Mesenchymal stem cell (in vitro differentiated cells and primary cell): ENCODE data around the gene OR5P2. TPM values are rescaled to one million over a fixed set of nuclear protein-coding genes. Genes with fewer than 3 reads are reported as not detected.

Experiments
- DNase-seq: peaks from one replicate; pipeline ENCODE4 v3.0.0-alpha.2; 2013
- H2AFZ ChIP-seq: one replicate; pipeline ENCODE4 v1.6.1; 2013; ENCODE audit warnings: low read depth, mild to moderate bottlenecking, control low read depth, inconsistent platforms, low read length, moderate library complexity
- H2AK5ac ChIP-seq: 2 replicates; pipeline ENCODE4 v1.6.1; 2013; ENCODE audit warnings: low read length, moderate library complexity, mild to moderate bottlenecking, inconsistent platforms; ENCODE audit not compliant: severe bottlenecking
- H2BK120ac ChIP-seq: one replicate; pipeline ENCODE4 v1.6.1; 2013; ENCODE audit warnings: low read depth, mild to moderate bottlenecking, inconsistent platforms, low read length, moderate library complexity
- H2BK12ac ChIP-seq, 2 experiments: one replicate each; pipeline ENCODE4 v1.6.1; 2013; ENCODE audit warnings: inconsistent platforms in 2 of 2, low read length in 2 of 2, mild to moderate bottlenecking in 2 of 2, moderate library complexity in 2 of 2, control low read depth in 1 of 2
- H2BK15ac ChIP-seq: one replicate; pipeline ENCODE4 v1.6.1; 2013; ENCODE audit warnings: mild to moderate bottlenecking, low read depth, inconsistent platforms; ENCODE audit not compliant: poor library complexity, severe bottlenecking
- H2BK5ac ChIP-seq: 2 replicates; pipeline ENCODE4 v1.6.1; 2013; ENCODE audit warnings: low read depth, mild to moderate bottlenecking, low read length, control low read depth, inconsistent platforms; ENCODE audit not compliant: poor library complexity, severe bottlenecking
- H3K14ac ChIP-seq, 2 experiments: one replicate each; pipeline ENCODE4 v1.6.1; 2013; ENCODE audit warnings: inconsistent platforms in 2 of 2, low read length in 2 of 2, control low read depth in 1 of 2, mild to moderate bottlenecking in 1 of 2, moderate library complexity in 1 of 2
- H3K18ac ChIP-seq, 2 experiments: one replicate each; pipeline ENCODE4 v1.6.1; 2013; ENCODE audit warnings: inconsistent platforms in 2 of 2, low read length in 2 of 2, control low read depth in 1 of 2, low read depth in 1 of 2, mild to moderate bottlenecking in 1 of 2
- H3K23ac ChIP-seq, 2 experiments: one replicate each; pipeline ENCODE4 v1.6.1; 2013; ENCODE audit warnings: inconsistent platforms in 2 of 2, low read length in 2 of 2, mild to moderate bottlenecking in 2 of 2, moderate library complexity in 2 of 2, control low read depth in 1 of 2
- H3K27ac ChIP-seq: 2 replicates; pipeline ENCODE4 v1.5.1; 2013; ENCODE audit warnings: mild to moderate bottlenecking, moderate library complexity, low read length, control low read depth, inconsistent platforms; ENCODE audit not compliant: poor library complexity, severe bottlenecking
- H3K27me3 ChIP-seq, 2 experiments: 2 replicates each; pipeline versions ENCODE4 v1.6.1 to v1.7.0; 2013; ENCODE audit warnings: low read length in 2 of 2, mild to moderate bottlenecking in 2 of 2, moderate library complexity in 2 of 2, control low read depth in 1 of 2, inconsistent platforms in 1 of 2; ENCODE audit not compliant: control insufficient read depth in 1 of 2, insufficient read depth in 1 of 2
- H3K36me3 ChIP-seq, 2 experiments: 2 replicates each; pipeline versions ENCODE4 v1.6.1 to v1.7.0; 2013; ENCODE audit warnings: low read length in 2 of 2, control low read depth in 1 of 2, inconsistent platforms in 1 of 2, low read depth in 1 of 2, mild to moderate bottlenecking in 1 of 2; ENCODE audit not compliant: insufficient read depth in 2 of 2, control insufficient read depth in 1 of 2
- H3K4ac ChIP-seq, 2 experiments: one replicate each; pipeline ENCODE4 v1.6.1; 2013; ENCODE audit warnings: inconsistent platforms in 2 of 2, low read length in 2 of 2, mild to moderate bottlenecking in 2 of 2, moderate library complexity in 2 of 2, control low read depth in 1 of 2, low read depth in 1 of 2
- H3K4me1 ChIP-seq: 2 replicates; pipeline ENCODE4 v1.6.1; 2013; ENCODE audit warnings: low read depth, low read length, control low read depth; ENCODE audit not compliant: control insufficient read depth, insufficient read depth
- H3K4me2 ChIP-seq: 2 replicates; pipeline ENCODE4 v1.6.1; 2013; ENCODE audit warnings: low read length, mild to moderate bottlenecking, inconsistent platforms; ENCODE audit not compliant: poor library complexity, severe bottlenecking
- H3K4me3 ChIP-seq, 2 experiments: 2 replicates each; pipeline versions ENCODE4 v1.5.1 to v1.7.0; 2013; ENCODE audit warnings: low read length in 2 of 2, mild to moderate bottlenecking in 2 of 2, control low read depth in 1 of 2, low read depth in 1 of 2; ENCODE audit not compliant: insufficient read depth in 1 of 2
- H3K79me1 ChIP-seq: replicated peaks from 2 replicates; pipeline ENCODE4 v1.6.1; 2013; ENCODE audit warnings: mild to moderate bottlenecking, control low read depth, low read length, inconsistent platforms; ENCODE audit not compliant: poor library complexity, severe bottlenecking
- H3K9ac ChIP-seq: 2 replicates; pipeline ENCODE4 v1.7.0; 2013; ENCODE audit warnings: mild to moderate bottlenecking, low read length, moderate library complexity
- H3K9me3 ChIP-seq: 2 replicates; pipeline ENCODE4 v1.7.0; 2013; ENCODE audit warnings: mild to moderate bottlenecking, low read length; ENCODE audit not compliant: control insufficient read depth
- H4K8ac ChIP-seq: one replicate; pipeline ENCODE4 v1.6.1; 2013; ENCODE audit warnings: inconsistent platforms, mild to moderate bottlenecking, low read length, moderate library complexity
- H4K91ac ChIP-seq: one replicate; pipeline ENCODE4 v1.6.1; 2013; ENCODE audit warnings: mild to moderate bottlenecking, low read length, inconsistent platforms
- WGBS: methylation state at CpG from one replicate; pipeline ENCODE4 v1.1.7; 2013; ENCODE audit warnings: mixed read lengths; 5-methylcytosine and 5-hydroxymethylcytosine counted together
- polyA plus RNA-seq, 2 experiments: library from polyadenylated mRNA; stranded (reverse); fragments of 200-250 nt; gene quantifications; one replicate each; pipeline ENCODE4 v1.2.3, GENCODE V29; 2013

Gene OR5P2, protein sequence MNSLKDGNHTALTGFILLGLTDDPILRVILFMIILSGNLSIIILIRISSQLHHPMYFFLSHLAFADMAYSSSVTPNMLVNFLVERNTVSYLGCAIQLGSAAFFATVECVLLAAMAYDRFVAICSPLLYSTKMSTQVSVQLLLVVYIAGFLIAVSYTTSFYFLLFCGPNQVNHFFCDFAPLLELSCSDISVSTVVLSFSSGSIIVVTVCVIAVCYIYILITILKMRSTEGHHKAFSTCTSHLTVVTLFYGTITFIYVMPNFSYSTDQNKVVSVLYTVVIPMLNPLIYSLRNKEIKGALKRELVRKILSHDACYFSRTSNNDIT
- polyA plus RNA-seq (2013, experiment 1 of 2) = not detected
- not detected for polyA plus RNA-seq (2013, experiment 2 of 2)

DNA sequence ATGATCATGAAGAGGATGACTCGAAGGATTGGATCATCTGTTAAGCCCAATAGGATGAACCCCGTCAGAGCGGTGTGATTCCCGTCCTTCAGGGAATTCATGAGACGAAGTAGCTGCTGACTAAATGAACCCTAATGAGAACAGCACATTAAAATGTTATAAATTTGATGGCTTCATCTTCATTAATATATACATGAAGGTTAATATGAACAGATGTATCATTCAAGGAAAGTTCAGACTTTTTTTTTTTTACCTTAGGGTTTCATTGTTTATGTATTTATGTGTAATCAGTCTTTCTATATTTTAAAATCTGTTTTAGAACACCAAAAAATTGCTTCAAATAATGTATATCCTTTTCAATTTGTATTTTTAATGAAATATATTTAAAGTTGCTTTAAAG is at the start of gene OR5P2:
Gene OR5P2, minus strand, starts transcription at position 101 of the 400 bp plus-strand sequence. Its CDS starts 0 bp downstream, at position 101.
- 50% methylated on average over 1 of the region's 5 CpGs for WGBS
- Histone ChIP-seq H3K27ac (no peak within 1 kb of the TSS), H3K9ac (no peak within 1 kb of the TSS), H2BK120ac (no peak within 1 kb of the TSS), H3K4me3 (no peak within 1 kb of the TSS), H3K9me3 (no peaks in the 10 kb centered on the region), H3K36me3 (no peaks in the 10 kb centered on the region), H2AFZ (no peak within 1 kb of the TSS), H3K79me1 (no peaks in the 10 kb centered on the region), H3K27me3 (no peaks in the 10 kb centered on the region), H2AK5ac (no peak within 1 kb of the TSS), H3K4me2 (no peak within 1 kb of the TSS), H2BK15ac (no peak within 1 kb of the TSS), H4K91ac (no peak within 1 kb of the TSS), H2BK12ac (no peak within 1 kb of the TSS), H2BK5ac (no peak within 1 kb of the TSS), H3K23ac (no peak within 1 kb of the TSS), H3K14ac (no peak within 1 kb of the TSS), H3K4ac (no peak within 1 kb of the TSS), H4K8ac (no peak within 1 kb of the TSS), H3K18ac (no peak within 1 kb of the TSS), H3K4me1 (no peaks in the 10 kb centered on the region)
- DNase-seq = no peak

DNA sequence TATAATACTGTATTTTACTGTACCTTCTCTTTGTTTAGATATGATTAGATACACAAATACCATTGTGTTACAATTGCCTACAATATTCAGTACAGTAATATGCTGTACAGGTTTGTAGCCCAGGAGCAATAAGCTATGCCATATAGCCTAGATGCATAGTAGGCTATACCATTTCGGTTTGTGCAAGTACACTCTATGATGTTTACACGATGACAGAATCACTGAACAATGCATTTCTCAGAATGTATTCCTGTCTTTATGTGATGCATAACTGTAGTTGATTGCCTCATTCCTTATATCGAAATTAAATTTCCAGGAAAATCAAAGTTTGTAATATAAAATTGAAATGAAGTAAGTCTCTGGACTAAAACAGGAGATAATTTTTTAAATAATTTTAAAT is 49.3 kb upstream of the OR5P2 start:
- no peak overlapping the region for H3K4me3 ChIP-seq
- H3K9me3 ChIP-seq = no peaks in the 10 kb centered on the region
- WGBS = 80% methylated on average over 1 of the region's 3 CpGs
- no peak overlapping the region for H4K8ac ChIP-seq
- no peaks in the 10 kb centered on the region for H3K36me3 ChIP-seq
- peaks cover 0 to 21% of the 10 kb centered on the region in 2 experiments for H3K27me3 ChIP-seq
- no peaks in the 10 kb centered on the region for H3K4me1 ChIP-seq
- no peak overlapping the region for H4K91ac ChIP-seq
- H2BK12ac ChIP-seq = no peak overlapping the region
- no peak overlapping the region for H2BK120ac ChIP-seq
- no peaks in the 10 kb centered on the region for H3K79me1 ChIP-seq
- no peak overlapping the region for H3K9ac ChIP-seq
- no peak overlapping the region for H3K4me2 ChIP-seq
- no peak for DNase-seq
- H3K23ac ChIP-seq = no peak overlapping the region
- no peak overlapping the region for H2BK15ac ChIP-seq
- no peak overlapping the region for H3K18ac ChIP-seq
- H2AK5ac ChIP-seq = no peak overlapping the region
- no peak overlapping the region for H2AFZ ChIP-seq
- H3K14ac ChIP-seq = no peak overlapping the region
- no peak overlapping the region for H3K27ac ChIP-seq
- no peak overlapping the region for H3K4ac ChIP-seq
- no peak overlapping the region for H2BK5ac ChIP-seq

- H2BK120ac ChIP-seq = no peak overlapping the region
- no peak overlapping the region for H3K18ac ChIP-seq
- no peak overlapping the region for H2BK5ac ChIP-seq
- no peaks in the 10 kb centered on the region for H3K9me3 ChIP-seq
- no peak overlapping the region for H2BK12ac ChIP-seq
- no peak overlapping the region for H3K4me3 ChIP-seq
- H3K79me1 ChIP-seq = no peaks in the 10 kb centered on the region
- no peak for DNase-seq
- H3K36me3 ChIP-seq = no peaks in the 10 kb centered on the region
- H3K4ac ChIP-seq = no peak overlapping the region
- H3K14ac ChIP-seq = no peak overlapping the region
- H3K4me1 ChIP-seq = no peaks in the 10 kb centered on the region
- H3K23ac ChIP-seq = no peak overlapping the region
- H3K27me3 ChIP-seq = peaks cover 0 to 21% of the 10 kb centered on the region in 2 experiments
- no peak overlapping the region for H3K4me2 ChIP-seq
- no peak overlapping the region for H2AFZ ChIP-seq
- H3K9ac ChIP-seq = no peak overlapping the region
- no peak overlapping the region for H2AK5ac ChIP-seq
- 75% methylated on average over 1 of the region's 3 CpGs for WGBS
- no peak overlapping the region for H3K27ac ChIP-seq
- H4K91ac ChIP-seq = no peak overlapping the region
- H2BK15ac ChIP-seq = no peak overlapping the region
- no peak overlapping the region for H4K8ac ChIP-seq
Measured at GRCh38 chr11:7844986-7845385, 48.2 kb upstream of the OR5P2 start.

DNA sequence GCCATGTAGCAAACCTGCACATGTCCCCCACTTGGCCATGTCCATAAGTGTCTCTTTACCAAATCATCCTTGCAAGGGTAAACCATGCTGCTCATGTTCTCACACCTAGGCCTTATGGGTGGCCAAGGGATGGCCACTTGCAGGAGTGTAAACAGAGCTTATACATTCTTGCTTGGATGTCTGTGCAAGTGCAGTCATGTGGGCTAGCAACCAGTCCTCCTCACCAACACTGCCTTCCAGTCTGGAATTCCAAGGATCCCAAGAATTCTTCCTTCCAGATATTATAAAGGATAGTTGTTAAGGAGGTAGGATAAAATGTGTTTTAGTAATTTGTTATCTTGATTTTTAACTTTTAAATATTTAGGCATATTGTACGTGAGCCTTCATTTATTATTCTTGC is 47.8 kb upstream of the OR5P2 start:
- no peak overlapping the region for H2BK12ac ChIP-seq
- H3K23ac ChIP-seq = no peak overlapping the region
- WGBS = 100% methylated on average over 1 of the region's 1 CpG

More for the DNA sequence above, 47.8 kb upstream of the OR5P2 start:
- no peaks in the 10 kb centered on the region for H3K9me3 ChIP-seq
- H3K4me3 ChIP-seq = no peak overlapping the region
- peaks cover 0 to 20% of the 10 kb centered on the region in 2 experiments for H3K27me3 ChIP-seq
- H3K9ac ChIP-seq = no peak overlapping the region
- no peak overlapping the region for H2BK5ac ChIP-seq
- no peaks in the 10 kb centered on the region for H3K36me3 ChIP-seq
- no peak overlapping the region for H4K91ac ChIP-seq
- H2AFZ ChIP-seq = no peak overlapping the region
- H4K8ac ChIP-seq = no peak overlapping the region
- no peak overlapping the region for H3K4me2 ChIP-seq
- peak overlapping the region; percentile 36 for H2BK15ac ChIP-seq
- H2AK5ac ChIP-seq = no peak overlapping the region
- no peak overlapping the region for H3K14ac ChIP-seq
- no peaks in the 10 kb centered on the region for H3K79me1 ChIP-seq
- no peaks in the 10 kb centered on the region for H3K4me1 ChIP-seq
- no peak overlapping the region for H3K4ac ChIP-seq
- no peak overlapping the region for H3K27ac ChIP-seq
- no peak overlapping the region for H3K18ac ChIP-seq
- no peak overlapping the region for H2BK120ac ChIP-seq
- no peak for DNase-seq
